A172 (cell line): ENCODE data around the gene RASAL1. TPM values are rescaled to one million over a fixed set of nuclear protein-coding genes. Genes with fewer than 3 reads are reported as not detected.
"Not testable (repeated sequence)": the region's sequence is repeated elsewhere in the genome, so short reads cannot be mapped to it uniquely, and the experiment has no call there.

Source experiments
- DNase-seq: peaks from one replicate; pipeline ENCODE4 v3.0.0-alpha.2; 2015; ENCODE audit warnings: low spot score
- total RNA-seq: library from RNA; depleted of rRNA; stranded (reverse); fragments of >200 nt; shearing (Covaris generic); gene quantifications from 2 replicates; pipeline ENCODE4 v1.2.3, GENCODE V29; 2014

Gene RASAL1
- total RNA-seq, 1 experiment from 2014 or later = not detected

DNA sequence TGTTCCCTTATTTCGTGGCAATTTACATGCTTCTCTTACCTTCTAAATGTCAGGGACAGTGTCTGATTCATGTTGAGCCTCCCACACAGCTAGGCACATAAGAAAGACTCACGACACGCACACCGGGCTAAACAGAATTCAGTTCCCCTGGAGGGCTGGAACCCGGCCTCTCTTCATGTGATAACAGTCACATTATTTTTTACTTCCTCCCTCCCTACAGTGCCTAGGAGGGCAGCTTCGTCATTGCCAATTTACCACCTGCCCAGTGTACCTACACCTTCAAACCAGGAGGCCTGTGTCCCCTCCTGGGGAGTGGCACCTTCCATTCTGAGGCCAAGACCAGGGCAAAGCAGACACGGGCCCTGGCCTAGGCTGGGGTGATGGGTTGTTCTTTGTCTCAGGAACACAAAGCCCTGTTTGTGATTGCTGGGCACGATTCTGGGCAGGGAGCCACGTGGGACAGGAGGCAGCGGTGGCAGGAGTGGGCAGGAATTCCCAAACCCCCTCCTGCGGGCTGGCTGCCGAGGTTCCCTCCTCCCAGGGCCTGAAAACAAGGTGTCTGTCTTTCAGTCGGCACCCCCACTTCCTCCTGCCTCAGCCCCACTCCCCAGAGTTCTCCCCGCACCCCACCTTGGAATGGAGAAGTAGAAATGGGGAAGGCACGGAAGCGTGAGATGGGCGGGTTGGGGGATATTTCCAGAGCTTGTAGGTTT, 6.8 kb upstream of the RASAL1 start:
- DNase-seq = no peak

DNA sequence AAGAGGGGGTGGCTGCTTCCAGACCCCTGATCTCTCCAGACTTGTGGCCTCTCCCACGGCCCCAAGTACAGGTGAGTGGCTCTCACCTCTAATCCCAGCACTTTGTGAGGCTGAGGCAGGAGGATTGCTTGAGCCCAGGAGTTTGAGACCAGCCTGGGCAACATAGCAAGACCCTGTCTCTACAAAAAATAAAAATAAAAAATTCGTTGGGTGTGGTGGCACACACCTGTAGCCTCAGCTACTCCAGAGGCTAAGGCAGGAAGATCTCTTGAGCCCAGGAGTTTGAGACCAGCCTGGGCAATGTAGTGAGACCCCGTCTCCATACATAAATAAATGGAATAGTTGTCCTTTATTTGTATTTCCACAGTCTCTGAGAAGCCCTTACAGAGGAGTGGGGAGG, 6.2 kb upstream of the RASAL1 start:
- not testable (repeated sequence) for DNase-seq

DNA sequence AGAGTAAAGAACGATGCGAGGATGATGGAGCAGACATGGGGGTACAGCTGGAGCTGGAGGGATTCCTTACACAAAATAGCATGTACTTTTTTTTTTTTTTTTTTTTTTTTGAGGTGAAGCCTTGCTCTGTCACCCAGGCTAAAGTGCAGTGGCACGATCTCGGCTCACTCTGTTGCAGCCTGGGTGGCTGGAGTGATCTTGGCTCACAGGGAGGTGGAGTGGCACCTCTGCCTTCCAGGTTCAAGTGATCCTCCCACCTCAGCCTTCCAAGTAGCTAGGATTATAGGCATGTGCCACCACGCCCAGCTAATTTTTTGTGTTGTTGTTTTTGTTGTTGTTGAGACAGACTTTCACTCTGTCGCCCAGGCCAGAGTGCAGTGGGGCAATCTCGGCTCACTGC, 5.1 kb upstream of the RASAL1 start:
- no peak for DNase-seq

- no peak for DNase-seq
These were observed 3.3 kb upstream of the RASAL1 start for GRCh38 chr12:113138826-113139225.

- DNase-seq = no peak
These were observed 2.6 kb upstream of the RASAL1 start for GRCh38 chr12:113137861-113138783.

DNA sequence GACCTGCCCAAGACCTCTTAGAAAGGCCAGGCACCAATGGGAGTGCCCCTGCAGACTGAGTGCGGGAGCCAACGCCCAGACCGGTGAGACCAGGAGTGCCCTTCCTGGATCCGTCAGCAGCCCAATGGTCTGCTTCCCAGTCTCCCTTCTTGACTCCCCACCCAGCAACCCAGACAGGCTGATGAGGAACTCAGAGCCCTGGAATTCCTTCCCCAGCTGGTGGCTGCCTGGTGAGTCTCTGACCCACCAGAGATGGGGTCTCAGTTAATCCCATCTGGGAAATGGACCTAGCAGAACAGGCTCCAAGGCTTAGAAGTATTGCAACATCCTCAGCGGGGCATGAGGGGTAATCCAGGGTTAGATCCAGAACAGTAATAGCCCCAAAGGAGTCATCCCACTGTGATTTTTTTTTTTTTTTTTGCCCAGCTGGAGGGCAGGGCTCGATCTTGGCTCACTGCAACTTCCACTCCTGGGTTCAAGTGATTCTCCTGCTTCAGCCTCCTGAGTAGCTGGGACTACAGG, 1.5 kb upstream of the RASAL1 start:
- no peak for DNase-seq

DNA sequence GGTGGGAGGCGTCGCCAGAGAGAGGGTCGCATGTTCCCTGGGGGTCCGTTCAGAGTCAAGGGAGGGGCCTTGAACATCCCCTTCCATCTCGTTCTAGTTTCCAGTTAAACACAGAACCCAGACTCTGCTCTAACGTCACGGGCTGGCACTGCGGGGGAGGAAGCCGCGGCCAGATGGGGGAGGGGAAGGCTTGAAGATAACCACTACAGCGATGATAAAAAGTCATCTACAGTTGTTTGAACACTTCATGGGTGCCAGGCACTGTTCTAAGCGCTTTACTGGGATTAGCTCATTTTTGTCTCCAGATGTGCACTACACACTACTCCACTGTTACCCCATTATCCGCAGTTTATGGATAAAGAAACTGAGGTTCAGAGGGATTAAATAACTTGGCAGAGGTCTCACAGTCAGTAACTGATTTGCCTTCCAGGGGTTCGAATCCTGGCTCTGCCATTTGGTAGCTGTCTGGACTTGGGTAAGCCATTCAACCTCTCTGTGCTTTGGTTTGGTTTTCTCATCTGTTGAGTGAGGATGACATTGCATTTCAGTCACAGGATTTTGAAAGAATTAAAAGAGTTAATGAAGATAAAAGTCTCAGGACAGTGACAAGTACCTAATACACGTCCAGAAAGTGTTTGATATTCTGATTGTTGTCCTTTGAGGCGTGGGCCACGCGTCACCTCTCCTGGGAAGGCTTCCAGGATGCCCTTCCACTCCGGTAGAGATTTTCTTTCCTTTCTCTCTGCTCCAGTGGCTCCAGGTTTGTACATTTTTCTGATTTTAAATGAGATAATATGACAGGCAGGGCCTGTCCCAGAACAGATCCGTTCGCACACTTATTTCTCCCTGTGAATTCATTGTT, 798 bp upstream of the RASAL1 start:
- DNase-seq = no peak

GRCh38 chr12:113134521-113134951, 1.0 kb downstream of the RASAL1 start:
- no peak for DNase-seq

GRCh38 chr12:113134071-113134470, 1.5 kb downstream of the RASAL1 start:
- DNase-seq = no peak

DNA sequence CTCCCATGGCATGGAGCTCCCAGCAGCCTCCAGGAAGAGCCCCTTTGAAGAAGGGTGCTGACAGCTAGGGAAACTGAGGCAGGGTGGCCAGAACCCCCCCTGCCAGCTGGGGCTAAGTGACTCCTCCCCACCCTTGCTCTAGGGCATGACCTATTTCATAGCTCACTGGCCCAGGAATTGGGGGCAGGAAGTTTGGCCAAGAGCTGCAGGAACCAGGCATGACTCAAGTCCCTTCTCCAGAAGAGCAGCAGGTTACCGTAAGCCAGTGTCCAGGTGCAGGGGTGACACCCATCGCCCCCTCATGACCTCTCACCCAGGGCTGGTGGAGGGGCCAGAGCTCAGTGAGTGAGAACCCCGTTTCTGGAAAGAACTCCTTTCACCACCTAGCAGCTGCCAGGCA, 1.9 kb downstream of the RASAL1 start:
- no peak for DNase-seq

DNA sequence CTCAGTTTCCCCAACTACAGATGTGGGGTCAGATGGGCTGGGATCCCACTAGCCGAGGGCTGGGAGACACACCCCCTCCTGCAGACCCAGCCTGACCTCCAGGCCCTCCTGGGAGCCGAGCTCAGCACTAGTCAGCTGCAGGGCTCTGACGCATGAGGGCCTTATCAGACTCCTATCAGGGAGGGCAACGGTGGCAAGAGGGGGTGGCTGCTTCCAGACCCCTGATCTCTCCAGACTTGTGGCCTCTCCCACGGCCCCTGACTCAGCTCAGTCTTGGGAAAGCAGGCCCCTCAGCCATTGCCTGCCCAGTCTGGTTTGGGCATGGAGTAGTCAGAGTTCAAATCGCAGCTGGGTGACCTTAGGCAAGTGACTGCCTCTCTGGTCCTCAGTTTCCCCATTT, 2.5 kb downstream of the RASAL1 start:
- no peak for DNase-seq

GRCh38 chr12:113131556-113131955, 4.0 kb downstream of the RASAL1 start:
- DNase-seq = no peak

- peak; percentile 41 for DNase-seq
These were observed 5.0 kb downstream of the RASAL1 start for GRCh38 chr12:113130457-113131135.

DNA sequence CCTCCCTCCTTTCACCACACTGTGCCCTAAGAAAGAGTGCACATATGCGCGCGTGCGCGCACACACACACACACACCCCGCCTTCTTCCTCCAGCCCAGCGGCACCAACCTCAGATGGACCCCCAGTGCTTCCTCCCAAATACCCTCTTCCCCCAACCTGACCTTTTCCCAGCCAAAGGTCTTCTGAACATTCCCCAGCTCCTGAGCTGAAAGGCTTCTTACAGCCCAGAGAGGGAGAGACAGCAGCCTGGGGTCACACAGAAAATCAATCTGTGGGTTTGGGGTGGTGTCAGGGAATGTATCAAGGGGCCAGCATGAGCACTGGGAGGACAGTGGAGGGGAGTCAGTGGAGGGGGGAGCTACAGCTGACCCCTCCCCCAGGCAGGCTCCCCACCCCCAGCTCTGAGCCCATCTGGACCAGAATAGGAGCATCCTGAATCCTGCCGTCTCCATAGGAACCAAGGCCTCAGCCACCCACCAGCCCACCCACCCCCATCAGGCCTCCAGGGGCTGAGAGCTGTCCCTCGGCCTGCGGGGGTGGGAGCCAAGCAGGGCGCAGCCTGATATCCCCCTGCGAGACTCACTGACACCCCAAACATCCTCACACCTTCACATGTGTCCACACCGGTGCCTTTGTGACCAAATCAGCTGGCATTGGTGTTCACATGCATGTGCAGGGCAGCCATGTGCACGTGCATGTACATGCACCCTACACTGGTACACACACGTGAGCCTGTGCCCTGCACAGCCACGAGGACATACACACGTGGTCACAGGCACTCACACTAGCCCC, 5.7 kb downstream of the RASAL1 start:
- no peak for DNase-seq

- no peak for DNase-seq
These were observed 6.5 kb downstream of the RASAL1 start for GRCh38 chr12:113128802-113129663.

DNA sequence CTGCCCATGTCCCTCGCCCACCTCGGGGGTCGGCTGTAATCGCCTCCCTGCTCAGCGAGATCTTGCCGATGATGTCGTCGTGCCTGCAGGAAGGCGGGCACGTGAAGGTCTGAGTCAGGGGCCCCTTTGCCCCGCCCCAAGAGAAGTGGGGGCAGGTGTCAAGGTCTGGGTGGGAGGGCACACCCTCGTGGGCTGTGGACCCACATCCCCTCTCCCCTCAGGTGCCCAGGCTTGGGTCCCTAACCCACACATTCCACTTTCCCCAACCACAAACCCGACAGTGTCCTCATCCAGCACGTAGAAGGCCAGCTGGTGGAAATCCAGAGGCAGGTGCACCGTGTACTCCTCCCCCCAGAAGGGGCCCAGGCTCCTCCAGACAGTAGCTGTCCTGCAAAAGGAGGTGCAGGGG, 7.8 kb downstream of the RASAL1 start:
- no peak for DNase-seq

DNA sequence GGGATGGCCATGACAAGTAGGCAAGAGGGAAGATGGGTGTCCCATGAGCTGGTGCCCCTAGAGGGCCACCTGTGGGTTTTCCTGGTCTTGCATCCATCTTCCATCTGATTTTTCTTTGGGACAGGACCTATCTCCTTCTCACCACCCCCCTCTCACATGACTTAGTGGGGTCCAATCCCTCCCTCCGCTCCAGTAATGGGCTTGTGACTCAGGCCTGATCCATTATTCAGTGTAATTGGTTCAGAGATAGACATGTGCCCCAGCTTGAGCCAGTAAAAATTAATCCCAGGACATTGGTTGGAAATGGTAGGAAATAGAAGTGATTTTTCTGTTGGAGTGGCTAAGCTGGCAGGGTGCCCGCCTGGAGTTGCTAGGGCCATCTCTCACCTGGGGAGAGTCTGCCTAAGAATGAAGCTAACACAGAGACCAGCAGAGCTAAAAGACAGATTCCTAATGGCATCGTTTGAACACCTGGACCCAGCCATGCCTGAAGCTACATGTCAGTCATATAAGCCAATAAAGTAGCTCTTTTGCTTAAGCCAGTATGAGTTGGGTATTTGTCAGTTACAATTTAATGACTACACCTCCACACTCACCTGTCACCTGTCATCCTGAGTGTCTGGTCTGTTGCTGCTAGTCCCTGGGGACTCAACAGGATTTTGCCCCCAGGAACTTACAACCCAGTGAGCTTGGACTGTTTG, 14.7 kb downstream of the RASAL1 start:
- DNase-seq = peak; percentile 34

DNA sequence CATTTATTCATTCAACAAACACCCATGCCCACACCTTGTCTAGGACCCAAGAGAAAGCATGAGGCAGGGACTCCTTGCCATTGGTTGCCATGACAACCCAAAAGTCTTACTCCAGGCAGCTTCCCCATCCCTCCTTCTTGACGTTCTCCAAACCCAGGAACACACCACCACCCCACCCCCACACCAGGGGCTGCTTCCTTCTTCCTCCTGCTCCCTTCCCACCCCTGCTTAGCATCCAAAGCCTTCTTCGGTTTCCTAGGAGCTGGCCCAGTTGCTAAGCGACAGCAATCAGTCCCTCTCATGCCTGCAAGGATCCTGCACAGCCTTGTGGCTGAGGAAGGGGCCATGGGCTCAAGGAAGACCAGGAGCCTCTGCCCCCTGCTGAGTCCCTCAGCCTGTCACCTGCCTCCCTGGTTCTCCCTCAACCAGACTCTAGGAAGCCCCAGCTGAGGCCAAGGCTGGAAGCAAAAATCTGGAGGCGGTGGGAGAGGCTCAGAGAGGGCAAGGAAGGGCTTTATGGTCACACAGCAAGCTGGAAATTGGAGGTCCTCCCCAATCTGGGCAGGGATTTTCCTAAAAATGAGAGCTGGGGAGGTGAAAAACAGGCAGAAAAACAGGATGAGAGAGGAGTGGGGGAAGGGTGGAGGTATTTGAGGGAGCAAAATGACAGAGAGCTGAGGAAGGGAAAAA, 15.4 kb downstream of the RASAL1 start:
- no peak for DNase-seq
